Karpas-422 (cell line): ENCODE measurements around the gene VWA5B2. TPM values are rescaled to one million over a fixed set of nuclear protein-coding genes. Genes with fewer than 3 reads are reported as not detected.
A peak's percentile ranks its signal among the peaks of the same experiment; 100 is the strongest.

Experiments
- DNase-seq: peaks from one replicate; pipeline ENCODE4 v3.0.0-alpha.2; 2015
- H2AFZ ChIP-seq: fragments of 200-600 bp; sonication (generic); 2 replicates; pipeline ENCODE4 v1.6.1; 2014; ENCODE audit warnings: antibody characterized with exemption, low read length, mixed read lengths
- H3K27ac ChIP-seq: fragments of 200-600 bp; sonication (generic); 2 replicates; pipeline ENCODE4 v1.5.1; 2014; ENCODE audit warnings: mild to moderate bottlenecking, low read length, moderate library complexity
- H3K27me3 ChIP-seq: fragments of 200-600 bp; sonication (generic); 2 replicates; pipeline ENCODE4 v1.6.1; 2014; ENCODE audit warnings: low read length, mixed read lengths
- H3K36me3 ChIP-seq: fragments of 200-600 bp; sonication (generic); 2 replicates; pipeline ENCODE4 v1.6.1; 2014; ENCODE audit warnings: low read length, mixed read lengths; ENCODE audit not compliant: insufficient read depth
- H3K4me1 ChIP-seq: fragments of 200-600 bp; sonication (generic); 2 replicates; pipeline ENCODE4 v1.6.1; 2014; ENCODE audit warnings: mild to moderate bottlenecking, low read length, mixed read lengths
- H3K4me2 ChIP-seq: fragments of 200-600 bp; sonication (generic); 2 replicates; pipeline ENCODE4 v1.6.1; 2014; ENCODE audit warnings: low read length, low read depth, mild to moderate bottlenecking; ENCODE audit not compliant: poor library complexity, severe bottlenecking
- H3K4me3 ChIP-seq: fragments of 200-600 bp; sonication (generic); 2 replicates; pipeline ENCODE4 v1.5.1; 2014; ENCODE audit warnings: mild to moderate bottlenecking, antibody characterized with exemption, low read length, mixed read lengths
- H3K79me2 ChIP-seq: fragments of 200-600 bp; sonication (generic); 2 replicates; pipeline ENCODE4 v1.6.1; 2014; ENCODE audit warnings: mild to moderate bottlenecking, low read length, mixed read lengths
- H3K9ac ChIP-seq: fragments of 200-600 bp; sonication (generic); 2 replicates; pipeline ENCODE4 v1.6.0; 2014; ENCODE audit warnings: low read length
- H3K9me2 ChIP-seq: fragments of 200-600 bp; sonication (generic), shearing (Covaris generic); replicated peaks from 2 replicates; pipeline ENCODE4 v1.6.0; 2014; ENCODE audit warnings: mild to moderate bottlenecking, low read length, moderate library complexity; ENCODE audit not compliant: insufficient read depth
- H3K9me3 ChIP-seq: fragments of 300-700, 200-600 bp; sonication (generic); 2 replicates; pipeline ENCODE4 v1.6.1; 2014; ENCODE audit warnings: low read length, mixed read lengths
- H4K20me1 ChIP-seq: fragments of 200-600 bp; sonication (generic); 2 replicates; pipeline ENCODE4 v1.6.1; 2014; ENCODE audit warnings: mild to moderate bottlenecking, antibody characterized with exemption, low read length, low read depth; ENCODE audit not compliant: insufficient read depth
- total RNA-seq: library from RNA; depleted of rRNA; stranded (reverse); fragments of >200 nt; shearing (Covaris generic); gene quantifications from 2 replicates; pipeline ENCODE4 v1.2.3, GENCODE V29; 2014; ENCODE audit warnings: low replicate concordance

VWA5B2 gene
- total RNA-seq, 1 experiment from 2014 or later = not detected

DNA sequence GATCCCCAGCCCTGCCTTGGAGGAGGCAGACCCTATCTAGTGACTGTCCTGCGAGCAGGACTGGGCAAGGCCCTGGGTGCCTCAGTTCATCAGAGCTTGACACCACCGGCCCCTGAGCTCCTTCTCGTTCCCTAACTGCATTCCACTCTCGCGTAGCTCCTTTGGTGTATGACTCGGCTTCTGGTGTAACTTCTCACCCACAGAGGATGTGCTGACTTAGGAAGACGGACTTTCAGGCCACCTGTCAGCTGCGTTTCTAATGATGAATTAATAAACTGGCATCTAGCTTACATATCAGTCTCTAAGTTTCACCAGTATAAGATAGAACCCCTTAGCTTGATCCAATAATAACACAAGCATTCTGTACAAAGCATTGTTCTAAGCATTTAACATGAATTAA, 25.9 kb upstream of the VWA5B2 start:
- no peaks in the 10 kb centered on the region for H3K9me3 ChIP-seq
- H3K27ac ChIP-seq = no peak overlapping the region
- H3K4me3 ChIP-seq = no peak overlapping the region
- no peaks in the 10 kb centered on the region for H3K9me2 ChIP-seq
- no peaks in the 10 kb centered on the region for H4K20me1 ChIP-seq
- H3K36me3 ChIP-seq = no peaks in the 10 kb centered on the region
- H2AFZ ChIP-seq = no peak overlapping the region
- DNase-seq = no peak
- H3K9ac ChIP-seq = no peak overlapping the region
- H3K4me1 ChIP-seq = peaks cover 4% of the 10 kb centered on the region; the same call in 1 of the 2 replicates
- H3K79me2 ChIP-seq = no peaks in the 10 kb centered on the region
- no peaks in the 10 kb centered on the region for H3K27me3 ChIP-seq
- no peak overlapping the region for H3K4me2 ChIP-seq

DNA sequence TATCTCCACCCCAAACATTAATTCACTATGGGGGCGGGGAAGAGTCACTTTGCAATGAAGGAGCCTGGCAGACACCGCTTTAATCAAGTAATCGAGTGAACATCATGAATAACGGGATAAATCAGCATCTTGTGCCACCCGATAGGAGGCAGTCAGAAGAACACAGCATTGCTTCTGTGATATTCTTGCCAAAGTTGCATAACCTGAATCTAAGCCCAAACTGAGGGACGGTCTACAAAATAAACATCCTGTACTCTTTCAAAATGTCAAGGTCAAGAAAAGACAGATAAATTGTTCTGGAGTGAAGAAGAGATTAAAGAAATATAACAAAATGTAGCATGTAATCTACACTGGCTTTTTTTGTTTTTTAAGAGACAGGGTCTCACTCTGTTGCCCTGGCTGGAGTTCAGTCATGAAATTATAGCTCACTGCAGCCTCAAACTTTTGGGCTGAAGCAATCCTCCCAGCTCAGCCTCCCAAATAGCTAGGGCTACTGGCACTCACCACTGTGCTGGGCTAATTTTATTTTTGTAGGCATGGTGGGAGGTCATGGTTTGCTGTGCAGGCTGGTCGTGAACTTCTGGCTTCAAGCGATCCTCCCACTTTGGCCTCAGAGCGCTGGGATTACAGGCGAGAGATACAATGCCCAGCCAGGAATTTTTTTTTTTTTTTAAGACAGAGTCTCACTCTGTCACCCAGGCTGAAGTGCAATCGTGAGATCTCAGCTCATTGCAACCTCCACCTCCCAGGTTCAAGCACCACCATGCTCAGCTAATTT, 20.1 kb upstream of the VWA5B2 start:
- no peaks in the 10 kb centered on the region for H3K27me3 ChIP-seq
- H4K20me1 ChIP-seq = no peaks in the 10 kb centered on the region
- no peaks in the 10 kb centered on the region for H3K36me3 ChIP-seq
- H3K79me2 ChIP-seq = no peaks in the 10 kb centered on the region
- no peaks in the 10 kb centered on the region for H3K4me1 ChIP-seq
- no peak overlapping the region for H3K4me3 ChIP-seq
- no peaks in the 10 kb centered on the region for H3K9me2 ChIP-seq
- no peak overlapping the region for H3K9ac ChIP-seq
- no peak overlapping the region for H3K27ac ChIP-seq
- no peak overlapping the region for H3K4me2 ChIP-seq
- H2AFZ ChIP-seq = no peak overlapping the region
- no peak for DNase-seq
- no peaks in the 10 kb centered on the region for H3K9me3 ChIP-seq

DNA sequence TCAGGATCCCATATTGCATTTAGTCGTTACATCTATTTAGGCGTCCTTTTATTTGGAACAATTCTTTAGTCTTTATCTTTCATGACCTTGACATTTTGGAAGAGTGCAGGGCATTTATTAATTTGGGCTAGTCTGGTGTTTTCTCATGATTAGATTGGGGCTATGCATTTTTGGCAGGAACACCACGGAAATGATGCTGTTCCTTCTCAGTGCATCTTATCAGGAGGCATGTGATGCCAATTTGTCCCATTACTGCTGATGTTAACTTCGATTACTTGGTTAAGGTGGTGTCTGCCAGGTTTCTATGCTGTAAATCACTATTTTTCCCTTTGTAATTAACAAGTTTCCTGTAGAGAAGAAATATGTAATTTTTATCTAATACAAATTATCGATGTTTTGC, 18.1 kb upstream of the VWA5B2 start:
- H3K4me3 ChIP-seq = no peak overlapping the region
- no peaks in the 10 kb centered on the region for H3K9me2 ChIP-seq
- H2AFZ ChIP-seq = no peak overlapping the region
- H3K27ac ChIP-seq = no peak overlapping the region
- H4K20me1 ChIP-seq = no peaks in the 10 kb centered on the region
- no peaks in the 10 kb centered on the region for H3K27me3 ChIP-seq
- H3K79me2 ChIP-seq = no peaks in the 10 kb centered on the region
- H3K4me2 ChIP-seq = no peak overlapping the region
- H3K9me3 ChIP-seq = no peaks in the 10 kb centered on the region
- H3K4me1 ChIP-seq = no peaks in the 10 kb centered on the region
- no peak overlapping the region for H3K9ac ChIP-seq
- no peak for DNase-seq
- H3K36me3 ChIP-seq = no peaks in the 10 kb centered on the region

DNA sequence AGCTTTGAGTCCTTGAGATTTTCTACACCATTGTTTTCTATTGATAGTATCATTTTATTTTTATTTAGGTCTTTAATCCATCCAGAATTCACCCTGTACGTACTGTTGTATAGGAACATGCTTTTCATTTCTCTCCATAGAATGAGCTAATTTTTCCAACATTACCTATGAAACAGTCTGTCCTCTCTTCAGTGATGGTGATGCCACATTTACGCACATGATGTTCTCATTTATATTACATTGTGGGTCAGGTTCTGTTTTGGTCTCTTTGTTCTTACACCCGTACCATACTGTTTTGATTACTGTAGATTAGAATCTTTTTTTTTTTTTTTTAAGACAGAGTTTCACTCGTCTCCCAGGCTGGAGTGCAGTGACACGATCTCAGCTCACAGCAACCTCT, 17.7 kb upstream of the VWA5B2 start:
- H3K27me3 ChIP-seq = no peaks in the 10 kb centered on the region
- H3K4me1 ChIP-seq = no peaks in the 10 kb centered on the region
- no peak overlapping the region for H3K27ac ChIP-seq
- H3K9me3 ChIP-seq = no peaks in the 10 kb centered on the region
- H3K4me2 ChIP-seq = no peak overlapping the region
- H3K9ac ChIP-seq = no peak overlapping the region
- no peak overlapping the region for H3K4me3 ChIP-seq
- no peaks in the 10 kb centered on the region for H4K20me1 ChIP-seq
- no peaks in the 10 kb centered on the region for H3K36me3 ChIP-seq
- no peak overlapping the region for H2AFZ ChIP-seq
- H3K9me2 ChIP-seq = no peaks in the 10 kb centered on the region
- no peak for DNase-seq
- no peaks in the 10 kb centered on the region for H3K79me2 ChIP-seq

DNA sequence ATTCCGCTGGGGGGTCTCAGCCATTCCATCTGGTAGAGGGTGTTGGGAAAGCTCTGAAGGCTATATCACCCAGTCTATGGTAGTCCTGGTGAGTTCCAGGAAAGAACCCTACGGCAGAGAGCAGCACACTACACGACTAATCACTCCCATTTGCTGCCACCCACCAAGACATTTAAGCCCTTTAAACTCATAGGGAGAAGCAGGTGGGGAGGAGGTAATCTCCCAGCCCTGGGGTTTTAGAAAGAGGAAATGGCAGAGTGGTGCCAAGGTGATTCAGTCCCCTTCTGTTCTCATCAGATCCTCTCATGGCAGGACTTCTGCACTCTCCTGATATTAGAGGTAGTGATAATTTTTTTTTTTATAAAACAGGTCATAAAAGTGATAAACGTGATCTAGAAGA, 10.6 kb upstream of the VWA5B2 start:
- H3K27ac ChIP-seq = no peak overlapping the region
- no peak overlapping the region for H3K4me2 ChIP-seq
- H3K9me2 ChIP-seq = no peaks in the 10 kb centered on the region
- no peak overlapping the region for H2AFZ ChIP-seq
- H3K27me3 ChIP-seq = no peaks in the 10 kb centered on the region
- no peaks in the 10 kb centered on the region for H4K20me1 ChIP-seq
- DNase-seq = no peak
- H3K36me3 ChIP-seq = no peaks in the 10 kb centered on the region
- H3K9me3 ChIP-seq = no peaks in the 10 kb centered on the region
- H3K79me2 ChIP-seq = no peaks in the 10 kb centered on the region
- H3K4me3 ChIP-seq = no peak overlapping the region
- no peaks in the 10 kb centered on the region for H3K4me1 ChIP-seq
- H3K9ac ChIP-seq = no peak overlapping the region

DNA sequence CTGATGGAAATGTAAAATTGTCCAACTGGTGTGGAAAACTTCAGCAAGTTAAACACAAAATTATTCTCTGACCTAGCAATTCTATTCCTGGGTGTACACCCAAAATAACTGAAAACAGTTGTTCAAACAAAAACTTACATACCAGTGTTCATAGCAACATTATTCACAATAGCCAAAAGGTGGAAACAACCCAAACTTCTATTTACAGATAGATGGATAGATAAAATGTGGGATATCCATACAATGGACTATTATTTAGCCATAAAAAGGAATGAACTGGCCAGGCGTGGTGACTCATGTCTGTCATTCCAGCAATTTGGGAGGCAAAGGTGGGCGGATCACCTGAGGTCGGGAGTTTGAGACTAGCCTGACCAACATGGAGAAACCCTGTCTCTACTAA, 6.9 kb upstream of the VWA5B2 start:
- H3K4me3 ChIP-seq = no peak overlapping the region

DNA sequence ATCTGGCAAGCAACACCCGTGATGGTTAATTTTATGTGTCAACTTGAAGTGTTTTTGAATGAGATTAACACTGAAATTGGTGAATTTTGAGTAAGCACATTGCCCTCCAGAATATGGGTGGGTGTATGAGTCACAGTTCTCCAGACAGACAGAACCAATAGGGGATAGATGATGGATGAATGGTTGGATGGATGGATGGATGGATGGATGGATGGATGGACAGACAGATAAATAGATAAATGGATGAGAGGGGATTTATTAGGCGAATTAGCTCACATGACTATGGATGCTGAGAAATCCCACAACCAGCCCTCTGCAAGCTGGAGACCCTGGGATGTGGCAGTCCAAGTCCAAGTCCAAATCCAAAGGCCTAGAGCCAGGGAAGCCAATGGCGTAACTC, 5.4 kb upstream of the VWA5B2 start:
- H3K9ac ChIP-seq = no peak overlapping the region
- no peaks in the 10 kb centered on the region for H3K9me3 ChIP-seq

More for the DNA sequence above, 6.9 kb upstream of the VWA5B2 start:
- Histone ChIP-seq H3K4me1 (no peaks in the 10 kb centered on the region), H3K36me3 (no peaks in the 10 kb centered on the region), H2AFZ (no peak overlapping the region), H3K9me3 (no peaks in the 10 kb centered on the region), H3K4me2 (no peak overlapping the region), H3K27ac (no peak overlapping the region), H3K9ac (no peak overlapping the region), H3K9me2 (no peaks in the 10 kb centered on the region), H3K27me3 (no peaks in the 10 kb centered on the region), H3K79me2 (no peaks in the 10 kb centered on the region), H4K20me1 (no peaks in the 10 kb centered on the region)
- DNase-seq = no peak

DNA sequence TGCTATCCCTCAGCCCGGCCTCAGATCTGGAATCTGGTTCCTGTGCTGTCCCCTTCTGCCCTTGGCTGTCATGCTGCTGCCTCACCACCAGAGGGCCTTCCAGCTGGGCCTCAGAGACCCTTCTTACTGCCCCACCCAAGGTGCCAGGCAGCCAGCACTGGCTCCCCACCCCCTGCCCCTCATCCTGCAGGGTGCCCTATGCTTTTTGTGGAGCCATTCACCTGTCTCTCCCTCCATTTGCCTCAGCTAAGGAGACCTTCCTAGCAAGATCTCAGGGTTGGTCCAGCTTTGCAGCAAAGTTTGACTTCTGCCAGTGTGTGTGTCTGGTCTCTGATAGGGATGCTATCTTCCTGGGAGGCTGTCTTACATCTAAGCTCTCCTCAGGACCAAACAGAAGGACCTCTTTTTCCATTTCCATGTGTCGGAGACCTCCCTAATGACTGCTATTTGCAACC, 1.9 kb upstream of the VWA5B2 start:
- no peaks in the 10 kb centered on the region for H3K36me3 ChIP-seq
- H3K9me2 ChIP-seq = no peaks in the 10 kb centered on the region
- no peak overlapping the region for H3K4me2 ChIP-seq
- H3K27ac ChIP-seq = no peak overlapping the region
- peak; percentile 87 for DNase-seq
- H4K20me1 ChIP-seq = peaks cover 5% of the 10 kb centered on the region; the same call in 1 of the 2 replicates
- H3K4me1 ChIP-seq = peaks cover 25% of the 10 kb centered on the region
- H3K9ac ChIP-seq = no peak overlapping the region
- no peaks in the 10 kb centered on the region; the same call in 1 of the 2 replicates for H3K27me3 ChIP-seq
- H3K79me2 ChIP-seq = no peaks in the 10 kb centered on the region
- no peaks in the 10 kb centered on the region for H3K9me3 ChIP-seq
- H2AFZ ChIP-seq = no peak overlapping the region
- no peak overlapping the region for H3K4me3 ChIP-seq

More for the DNA sequence above, 5.4 kb upstream of the VWA5B2 start:
- no peak for DNase-seq
- Histone ChIP-seq H3K79me2 (no peaks in the 10 kb centered on the region), H3K4me3 (no peak overlapping the region), H3K4me1 (0 out of 2 replicates have a peak, but pooled peaks cover 3% of the 10 kb centered on the region), H3K4me2 (no peak overlapping the region), H2AFZ (no peak overlapping the region), H3K27me3 (no peaks in the 10 kb centered on the region), H3K27ac (no peak overlapping the region), H4K20me1 (no peaks in the 10 kb centered on the region), H3K9me2 (no peaks in the 10 kb centered on the region), H3K36me3 (no peaks in the 10 kb centered on the region)
